Psoas muscle (tissue), 8 donors: ENCODE results near the gene SPRED2. TPM values are rescaled to one million over a fixed set of nuclear protein-coding genes. Genes with fewer than 3 reads are reported as not detected.
"Not testable (repeated sequence)": the region's sequence is repeated elsewhere in the genome, so short reads cannot be mapped to it uniquely, and the experiment has no call there.

Source experiments
- ATAC-seq, 4 donors: fragments of 200-7000 bp; cut with Tn5 transposase; one replicate each; pipeline ENCODE4 v1.9.1; 2020; ENCODE audit warnings: moderate library complexity in 3 of 4, mild to moderate bottlenecking in 2 of 4
- DNase-seq, 2 donors: peaks; one replicate each; pipeline ENCODE4 v3.0.0-alpha.2; 2020
- H3K27ac ChIP-seq: fragments of 200-600 bp; one replicate; pipeline ENCODE4 v1.8.0; 2022
- H3K27me3 ChIP-seq, 3 donors: fragments of 200-600 bp in 1 of 3; one replicate each; pipeline versions ENCODE4 v1.6.1 to v1.8.0; 2013 to 2022; ENCODE audit warnings: low read length in 2 of 3, mild to moderate bottlenecking in 2 of 3, moderate library complexity in 1 of 3; ENCODE audit not compliant: insufficient read depth in 3 of 3
- H3K36me3 ChIP-seq, 2 donors: fragments of 200-600 bp in 1 of 2; one replicate each; pipeline versions ENCODE4 v1.6.1 to v1.8.0; 2013 to 2022; ENCODE audit warnings: low read depth in 1 of 2, mild to moderate bottlenecking in 1 of 2, moderate library complexity in 1 of 2; ENCODE audit not compliant: insufficient read depth in 1 of 2
- H3K4me1 ChIP-seq: fragments of 200-600 bp; one replicate; pipeline ENCODE4 v1.8.0; 2022
- H3K4me3 ChIP-seq: fragments of 200-600 bp; one replicate; pipeline ENCODE4 v1.8.0; 2022; ENCODE audit warnings: mild to moderate bottlenecking
- H3K9me3 ChIP-seq: fragments of 200-600 bp; one replicate; pipeline ENCODE4 v1.8.0; 2022
- WGBS, 3 donors: extraction: QIAGEN DNeasy Blood & Tissue Kit; methylation state at CpG; one replicate each; pipeline versions ENCODE4 v1.1.6 to v1.1.7; 2013; 5-methylcytosine and 5-hydroxymethylcytosine counted together
- intact Hi-C, 2 donors: fragments of 100-400 bp; cut with DNase I; formaldehyde crosslinking; loops; one replicate each; pipeline versions ENCODE4 v1.11.0 to v1.14.2; 2022
- polyA plus RNA-seq, 3 donors: library from polyadenylated mRNA; stranded (reverse); fragments of 200-250 nt; gene quantifications; one replicate each; pipeline ENCODE4 v1.2.3, GENCODE V29; 2013
- total RNA-seq, 4 donors: library from RNA; stranded (reverse); fragmentation: NEBNext Ultra II Directional in 2 of 4; extraction: Animal tissue kit (Norgen Biotek cat#: 25700) in 2 of 4; gene quantifications; one replicate each; pipeline versions ENCODE4 v1.2.1 to v1.2.4, GENCODE V29; 2021 to 2023
- TF ChIP-seq, protein P1 (sequence below): fragments of 200-600 bp; IDR thresholded peaks from one replicate; pipeline ENCODE4 v1.8.0; 2022; ENCODE audit warnings: antibody characterized with exemption
- donor health status: healthy with polysubstance abuse.
- donor health status: DM: no; HTN: no; CAD: no; lungs with moderate emphysema.
- donor health status: Bipolar disorder and iron deficiency.
- donor health status: healthy.
- donor health status: DM: yes; HTN: yes; CAD: no.
- donor health status: DM: no; HTN: no; CAD: no.
- donor health status: DM: no; HTN: no; CAD: no.
- donor health status: DM: yes; HTN: yes; CAD: no.

Gene SPRED2
- total and polyA plus RNA-seq, 7 donors = 3.8 to 16.9 (median 8.5) TPM

- no peaks in the 10 kb centered on the region for H3K27me3 ChIP-seq
- DNase-seq (peak; percentile 55 to 67), ATAC-seq (peak; percentile 46 to 86 (median 72))
- no peaks in the 10 kb centered on the region for H3K4me1 ChIP-seq
- no peak overlapping the region for H3K4me3 ChIP-seq
- no peaks in the 10 kb centered on the region for H3K9me3 ChIP-seq
- H3K27ac ChIP-seq = no peak overlapping the region
- intact Hi-C loops = no loop called here
- peaks cover 0 to 3% of the 10 kb centered on the region in 2 donors for H3K36me3 ChIP-seq
- WGBS, 3 donors = 67 to 76% (median 74%) methylated on average over 9 of the region's 9 CpGs
- TF ChIP-seq, protein P1, sequence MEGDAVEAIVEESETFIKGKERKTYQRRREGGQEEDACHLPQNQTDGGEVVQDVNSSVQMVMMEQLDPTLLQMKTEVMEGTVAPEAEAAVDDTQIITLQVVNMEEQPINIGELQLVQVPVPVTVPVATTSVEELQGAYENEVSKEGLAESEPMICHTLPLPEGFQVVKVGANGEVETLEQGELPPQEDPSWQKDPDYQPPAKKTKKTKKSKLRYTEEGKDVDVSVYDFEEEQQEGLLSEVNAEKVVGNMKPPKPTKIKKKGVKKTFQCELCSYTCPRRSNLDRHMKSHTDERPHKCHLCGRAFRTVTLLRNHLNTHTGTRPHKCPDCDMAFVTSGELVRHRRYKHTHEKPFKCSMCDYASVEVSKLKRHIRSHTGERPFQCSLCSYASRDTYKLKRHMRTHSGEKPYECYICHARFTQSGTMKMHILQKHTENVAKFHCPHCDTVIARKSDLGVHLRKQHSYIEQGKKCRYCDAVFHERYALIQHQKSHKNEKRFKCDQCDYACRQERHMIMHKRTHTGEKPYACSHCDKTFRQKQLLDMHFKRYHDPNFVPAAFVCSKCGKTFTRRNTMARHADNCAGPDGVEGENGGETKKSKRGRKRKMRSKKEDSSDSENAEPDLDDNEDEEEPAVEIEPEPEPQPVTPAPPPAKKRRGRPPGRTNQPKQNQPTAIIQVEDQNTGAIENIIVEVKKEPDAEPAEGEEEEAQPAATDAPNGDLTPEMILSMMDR = no peak
These were observed 112.2 kb downstream of the SPRED2 start for GRCh38 chr2:65320042-65320725.

DNA sequence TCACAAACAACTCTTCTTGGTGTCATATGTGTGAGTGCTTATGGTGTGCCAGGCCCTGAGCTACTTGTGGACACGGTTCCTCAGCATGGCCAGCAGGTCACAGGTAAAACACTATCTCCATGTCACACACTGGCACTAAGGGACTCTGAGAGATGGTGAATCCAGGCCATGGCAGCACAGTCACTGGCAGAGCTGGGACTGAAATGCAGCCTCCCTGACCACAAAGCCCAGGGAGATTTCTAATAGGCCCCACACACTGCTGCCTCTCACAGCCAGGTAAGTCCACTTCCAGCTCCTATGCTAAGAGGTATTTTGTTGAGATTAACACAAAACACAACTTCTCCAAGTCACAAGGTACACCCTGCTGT is 112.7 kb downstream of the SPRED2 start:
- DNase-seq (no peak), ATAC-seq (peak in 1 of 4 donors; percentile 11)
- 98 to 100% (median 100%) methylated on average over 1 of the region's 1 CpG for WGBS, 3 donors
- no peak overlapping the region for H3K4me3 ChIP-seq
- H3K36me3 ChIP-seq = peaks cover 0 to 8% of the 10 kb centered on the region in 2 donors
- peak overlapping the region; percentile 16 for H3K27ac ChIP-seq
- TF ChIP-seq, protein P1 = no peak
- intact Hi-C loops = no loop called here
- H3K9me3 ChIP-seq = no peaks in the 10 kb centered on the region
- H3K4me1 ChIP-seq = no peaks in the 10 kb centered on the region
- H3K27me3 ChIP-seq = no peaks in the 10 kb centered on the region

- TF ChIP-seq, protein P1 = no peak
- H3K27me3 ChIP-seq = no peaks in the 10 kb centered on the region
- H3K4me1 ChIP-seq = no peaks in the 10 kb centered on the region
- ATAC-seq (no peak), DNase-seq (no peak)
- H3K9me3 ChIP-seq = no peaks in the 10 kb centered on the region
- intact Hi-C loops = no loop called here
- 74 to 95% (median 93%) methylated on average over 5 of the region's 5 CpGs for WGBS, 3 donors
- peaks cover 0 to 13% of the 10 kb centered on the region in 2 donors for H3K36me3 ChIP-seq
- H3K27ac ChIP-seq = no peak overlapping the region
- no peak overlapping the region for H3K4me3 ChIP-seq
These were observed 113.2 kb downstream of the SPRED2 start for GRCh38 chr2:65319072-65319673.

GRCh38 chr2:65317841-65318240 is 114.6 kb downstream of the SPRED2 start:
- intact Hi-C loops = no loop called here
- Histone ChIP-seq H3K36me3 (peaks cover 0 to 21% of the 10 kb centered on the region in 2 donors), H3K27ac (no peak overlapping the region), H3K9me3 (no peaks in the 10 kb centered on the region), H3K27me3 (no peaks in the 10 kb centered on the region), H3K4me1 (no peaks in the 10 kb centered on the region), H3K4me3 (no peak overlapping the region)
- ATAC-seq (no peak), DNase-seq (no peak)
- 96 to 99% (median 97%) methylated on average over 7 of the region's 7 CpGs for WGBS, 3 donors
- TF ChIP-seq, protein P1 = no peak

DNA sequence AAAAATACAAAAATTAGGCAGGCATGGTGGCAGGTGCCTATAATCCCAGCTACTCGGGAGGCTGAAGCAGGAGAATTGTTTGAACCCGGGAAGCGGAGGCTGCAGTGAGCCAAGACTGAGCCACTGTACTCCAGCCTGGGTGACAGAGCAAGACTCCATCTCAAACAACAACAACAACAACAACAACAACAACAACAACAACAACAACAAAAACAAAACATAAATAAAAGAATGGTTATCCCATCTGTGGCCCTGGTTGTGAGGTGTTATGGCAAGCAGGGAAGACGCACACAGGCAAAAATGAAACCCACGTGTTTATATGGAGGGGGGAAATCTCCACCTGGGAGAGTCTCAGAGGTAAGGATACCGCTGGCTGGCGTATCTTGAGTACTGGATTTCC is 115.0 kb downstream of the SPRED2 start:
- H3K4me1 ChIP-seq, DNase-seq, H3K27ac ChIP-seq, H3K9me3 ChIP-seq, ATAC-seq, H3K27me3 ChIP-seq, H3K4me3 ChIP-seq, intact Hi-C loops: not testable (repeated sequence)
- H3K36me3 ChIP-seq = peaks cover 0 to 21% of the 10 kb centered on the region in 2 donors
- 89 to 95% (median 90%) methylated on average over 7 of the region's 7 CpGs for WGBS, 3 donors
